HEK293T (cell line): ENCODE measurements around the gene TBL1XR1.
"Not testable (repeated sequence)": the region's sequence is repeated elsewhere in the genome, so short reads cannot be mapped to it uniquely, and the experiment has no call there.

Source experiments
- CTCF ChIA-PET: fragments of 350-600 bp; formaldehyde crosslinking; extraction: SDS; loops from one replicate; lab custom pipeline; 2021; ENCODE audit warnings: antibody characterized with exemption, inconsistent platforms; lab: Yijun Ruan, JAX
- POLR2A ChIA-PET: fragments of 350-600 bp; formaldehyde crosslinking; extraction: SDS; loops from one replicate; lab custom pipeline; 2020; ENCODE audit warnings: antibody characterized with exemption, inconsistent platforms; lab: Yijun Ruan, JAX
- DNase-seq: peaks from one replicate; pipeline ENCODE4 v3.0.0; 2012; ENCODE audit warnings: mixed read lengths; ENCODE audit errors: extremely low spot score
- ARNT ChIP-seq: fragments of 450-650 bp; IDR thresholded peaks from 2 replicates; pipeline ENCODE4 v1.6.1; 2017; ENCODE audit warnings: mild to moderate bottlenecking
- BHLHE40 ChIP-seq: fragments of 450-650 bp; IDR thresholded peaks from 2 replicates; pipeline ENCODE4 v1.6.1; 2016; ENCODE audit warnings: mild to moderate bottlenecking, moderate library complexity, borderline replicate concordance
- CTBP1 ChIP-seq: fragments of 450-650 bp; IDR thresholded peaks from 2 replicates; pipeline ENCODE4 v1.6.1; 2016; ENCODE audit warnings: borderline replicate concordance
- ELF4 ChIP-seq: fragments of 450-650 bp; IDR thresholded peaks from 2 replicates; pipeline ENCODE4 v1.6.1; 2017; ENCODE audit warnings: antibody characterized with exemption
- FOXA1 ChIP-seq: fragments of 450-650 bp; IDR thresholded peaks from 2 replicates; pipeline ENCODE4 v1.6.1; 2016; ENCODE audit warnings: mild to moderate bottlenecking
- FOXK2 ChIP-seq: fragments of 450-650 bp; IDR thresholded peaks from 2 replicates; pipeline ENCODE4 v1.6.1; 2016; ENCODE audit warnings: mild to moderate bottlenecking
- FOXM1 ChIP-seq: fragments of 450-650 bp; IDR thresholded peaks from 2 replicates; pipeline ENCODE4 v1.6.1; 2017; ENCODE audit warnings: mild to moderate bottlenecking, borderline replicate concordance
- HDGF ChIP-seq: fragments of 450-650 bp; IDR thresholded peaks from 2 replicates; pipeline ENCODE4 v1.6.1; 2017; ENCODE audit warnings: antibody characterized with exemption, borderline replicate concordance
- L3MBTL2 ChIP-seq: fragments of 450-650 bp; conservative IDR thresholded peaks from 2 replicates; pipeline ENCODE4 v1.6.1; 2016; ENCODE audit warnings: mild to moderate bottlenecking
- LEF1 ChIP-seq: fragments of 450-650 bp; IDR thresholded peaks from 2 replicates; pipeline ENCODE4 v1.6.1; 2017; ENCODE audit warnings: mild to moderate bottlenecking, borderline replicate concordance
- NFRKB ChIP-seq: fragments of 450-650 bp; IDR thresholded peaks from 2 replicates; pipeline ENCODE4 v1.6.1; 2016; ENCODE audit warnings: mild to moderate bottlenecking, moderate library complexity
- PKNOX1 ChIP-seq: fragments of 450-650 bp; IDR thresholded peaks from 2 replicates; pipeline ENCODE4 v1.6.1; 2016
- SP1 ChIP-seq: fragments of 450-650 bp; IDR thresholded peaks from 2 replicates; pipeline ENCODE4 v1.6.1; 2017
- SUZ12 ChIP-seq: fragments of 450-650 bp; IDR thresholded peaks from 2 replicates; pipeline ENCODE4 v1.6.1; 2016; ENCODE audit warnings: mild to moderate bottlenecking
- TARDBP ChIP-seq: fragments of 450-650 bp; IDR thresholded peaks from 2 replicates; pipeline ENCODE4 v1.6.1; 2016
- ZNF384 ChIP-seq: fragments of 450-650 bp; IDR thresholded peaks from 2 replicates; pipeline ENCODE4 v1.6.1; 2016

Gene TBL1XR1

GRCh38 chr3:177013681-177014280 lies 183.5 kb downstream of the TBL1XR1 start:
- DNase-seq, result no peak
- TF ChIP-seq PKNOX1 (no peak), TARDBP (no peak), CTBP1 (no peak), L3MBTL2 (no peak), ARNT (no peak), FOXM1 (no peak), SP1 (no peak), ZNF384 (no peak), FOXK2 (no peak), NFRKB (no peak), HDGF (no peak), BHLHE40 (no peak)
- ChIA-PET POLR2A (no interaction called here), CTCF (no interaction called here)

- TF ChIP-seq SP1 (no peak), ZNF384 (no peak)
- CTCF ChIA-PET, result no interaction called here
- no peak for DNase-seq
- POLR2A ChIA-PET, result no interaction called here
These were observed 191.4 kb downstream of the TBL1XR1 start for GRCh38 chr3:177005718-177006405.

- CTCF ChIA-PET, POLR2A ChIA-PET, DNase-seq: not testable (repeated sequence)
These were observed 197.1 kb downstream of the TBL1XR1 start for GRCh38 chr3:177000159-177000558.

- DNase-seq, result no peak
- ChIA-PET POLR2A (no interaction called here), CTCF (no interaction called here)
- TF ChIP-seq BHLHE40 (no peak), SUZ12 (no peak), ELF4 (no peak)
These were observed 201.3 kb downstream of the TBL1XR1 start for GRCh38 chr3:176995946-176996345.

GRCh38 chr3:176994891-176995781 lies 202.1 kb downstream of the TBL1XR1 start:
- ChIA-PET CTCF (no interaction called here), POLR2A (no interaction called here)
- TF ChIP-seq NFRKB (no peak), ZNF384 (no peak), FOXK2 (no peak), BHLHE40 (no peak), FOXA1 (no peak)
- no peak for DNase-seq

- POLR2A ChIA-PET, result no interaction called here
These were observed 202.9 kb downstream of the TBL1XR1 start for GRCh38 chr3:176994393-176994792.

GRCh38 chr3:176992978-176993377 lies 204.3 kb downstream of the TBL1XR1 start:
- no peak for DNase-seq
- TF ChIP-seq HDGF, result no peak
- no peak for TF ChIP-seq CTBP1
- no peak for TF ChIP-seq L3MBTL2
- TF ChIP-seq ELF4, result no peak
- no peak for TF ChIP-seq NFRKB
- no peak for TF ChIP-seq SUZ12
- no peak for TF ChIP-seq FOXA1
- no peak for TF ChIP-seq ZNF384
- no peak for TF ChIP-seq TARDBP
- TF ChIP-seq FOXK2, result no peak
- CTCF ChIA-PET, result interaction anchor here (0.7 kb wide), 1 partner anchor 9 kb away, joined by 3 read pairs; no protein-coding TSS in a partner anchor
- POLR2A ChIA-PET, result no interaction called here

More at GRCh38 chr3:176994393-176994792, 202.9 kb downstream of the TBL1XR1 start:
- TF ChIP-seq HDGF, result no peak
- CTCF ChIA-PET, result no interaction called here
- no peak for DNase-seq

GRCh38 chr3:176992565-176992964 lies 204.7 kb downstream of the TBL1XR1 start:
- TF ChIP-seq ZNF384 (no peak), LEF1 (no peak)
- POLR2A ChIA-PET, result no interaction called here
- no peak for DNase-seq
- CTCF ChIA-PET, result interaction anchor here (0.7 kb wide), 1 partner anchor 29 kb away, joined by 3 read pairs; no protein-coding TSS in a partner anchor
